ENCODE data around the gene IGSF3. TPM values are rescaled to one million over a fixed set of nuclear protein-coding genes. Genes with fewer than 3 reads are reported as not detected.
A peak's percentile ranks its signal among the peaks of the same experiment; 100 is the strongest.

Gene IGSF3
- total RNA-seq, 1 experiment from 2014 or later = 32.4 TPM

- TF ChIP-seq PREB (CRISPR knock-in tag; IDR thresholded peaks at IDR 0.05; ENCODE audit: borderline replicate concordance) (no peak), NFYB (CRISPR knock-in tag; conservative IDR thresholded peaks at IDR 0.05; ENCODE audit: low read depth) (no peak)
- TF ChIP-seq, protein P1, sequence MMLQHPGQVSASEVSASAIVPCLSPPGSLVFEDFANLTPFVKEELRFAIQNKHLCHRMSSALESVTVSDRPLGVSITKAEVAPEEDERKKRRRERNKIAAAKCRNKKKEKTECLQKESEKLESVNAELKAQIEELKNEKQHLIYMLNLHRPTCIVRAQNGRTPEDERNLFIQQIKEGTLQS (CRISPR knock-in tag; conservative IDR thresholded peaks at IDR 0.05) = no peak
These were observed 79.9 kb downstream of the IGSF3 start (continued) for GRCh38 chr1:116587501-116588227.

- CTCF ChIA-PET = interaction anchor here (1.5 to 5.0 kb wide), 2 partner anchors 13 to 86 kb away, joined by 3 to 30 read pairs; no protein-coding TSS in a partner anchor
- DNase-seq (ENCODE audit: low spot score) (no peak), ATAC-seq (peak; percentile 72)
- Mint-ChIP-seq H3K27ac (peak overlapping the region; percentile 52; the same call in 1 of the 2 replicates), H3K27me3 (ENCODE audit: low read depth) (no peaks in the 10 kb centered on the region), H3K9me3 (no peaks in the 10 kb centered on the region), H3K4me3 (no peak overlapping the region), H3K4me1 (peaks cover 20% of the 10 kb centered on the region), H3K36me3 (peaks cover 19% of the 10 kb centered on the region)
- POLR2A ChIA-PET = no interaction called here
- TF ChIP-seq RELA (CRISPR knock-in tag; IDR thresholded peaks at IDR 0.05; ENCODE audit: borderline replicate concordance) = no peak
- TF ChIP-seq FOXK1 (CRISPR knock-in tag; IDR thresholded peaks at IDR 0.05) = no peak
- no peak for TF ChIP-seq ARID4B (CRISPR knock-in tag; IDR thresholded peaks at IDR 0.05; ENCODE audit: borderline replicate concordance)
- no peak for TF ChIP-seq AFF4 (CRISPR knock-in tag; IDR thresholded peaks at IDR 0.05; ENCODE audit: borderline replicate concordance)
- TF ChIP-seq, protein P2, sequence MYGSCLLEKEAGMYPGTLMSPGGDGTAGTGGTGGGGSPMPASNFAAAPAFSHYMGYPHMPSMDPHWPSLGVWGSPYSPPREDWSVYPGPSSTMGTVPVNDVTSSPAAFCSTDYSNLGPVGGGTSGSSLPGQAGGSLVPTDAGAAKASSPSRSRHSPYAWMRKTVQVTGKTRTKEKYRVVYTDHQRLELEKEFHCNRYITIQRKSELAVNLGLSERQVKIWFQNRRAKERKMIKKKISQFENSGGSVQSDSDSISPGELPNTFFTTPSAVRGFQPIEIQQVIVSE (CRISPR knock-in tag; IDR thresholded peaks at IDR 0.05; ENCODE audit: borderline replicate concordance) = no peak
- no peak for TF ChIP-seq ZNF671 (CRISPR knock-in tag; IDR thresholded peaks at IDR 0.05)
- TF ChIP-seq, protein P3, sequence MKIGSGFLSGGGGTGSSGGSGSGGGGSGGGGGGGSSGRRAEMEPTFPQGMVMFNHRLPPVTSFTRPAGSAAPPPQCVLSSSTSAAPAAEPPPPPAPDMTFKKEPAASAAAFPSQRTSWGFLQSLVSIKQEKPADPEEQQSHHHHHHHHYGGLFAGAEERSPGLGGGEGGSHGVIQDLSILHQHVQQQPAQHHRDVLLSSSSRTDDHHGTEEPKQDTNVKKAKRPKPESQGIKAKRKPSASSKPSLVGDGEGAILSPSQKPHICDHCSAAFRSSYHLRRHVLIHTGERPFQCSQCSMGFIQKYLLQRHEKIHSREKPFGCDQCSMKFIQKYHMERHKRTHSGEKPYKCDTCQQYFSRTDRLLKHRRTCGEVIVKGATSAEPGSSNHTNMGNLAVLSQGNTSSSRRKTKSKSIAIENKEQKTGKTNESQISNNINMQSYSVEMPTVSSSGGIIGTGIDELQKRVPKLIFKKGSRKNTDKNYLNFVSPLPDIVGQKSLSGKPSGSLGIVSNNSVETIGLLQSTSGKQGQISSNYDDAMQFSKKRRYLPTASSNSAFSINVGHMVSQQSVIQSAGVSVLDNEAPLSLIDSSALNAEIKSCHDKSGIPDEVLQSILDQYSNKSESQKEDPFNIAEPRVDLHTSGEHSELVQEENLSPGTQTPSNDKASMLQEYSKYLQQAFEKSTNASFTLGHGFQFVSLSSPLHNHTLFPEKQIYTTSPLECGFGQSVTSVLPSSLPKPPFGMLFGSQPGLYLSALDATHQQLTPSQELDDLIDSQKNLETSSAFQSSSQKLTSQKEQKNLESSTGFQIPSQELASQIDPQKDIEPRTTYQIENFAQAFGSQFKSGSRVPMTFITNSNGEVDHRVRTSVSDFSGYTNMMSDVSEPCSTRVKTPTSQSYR (CRISPR knock-in tag; IDR thresholded peaks at IDR 0.05) = no peak
- no peak for TF ChIP-seq ZNF317 (CRISPR knock-in tag; IDR thresholded peaks at IDR 0.05; ENCODE audit: borderline replicate concordance, low read depth)
- no peak for TF ChIP-seq TEAD1 (CRISPR knock-in tag; IDR thresholded peaks at IDR 0.05)
- TF ChIP-seq, protein P4, sequence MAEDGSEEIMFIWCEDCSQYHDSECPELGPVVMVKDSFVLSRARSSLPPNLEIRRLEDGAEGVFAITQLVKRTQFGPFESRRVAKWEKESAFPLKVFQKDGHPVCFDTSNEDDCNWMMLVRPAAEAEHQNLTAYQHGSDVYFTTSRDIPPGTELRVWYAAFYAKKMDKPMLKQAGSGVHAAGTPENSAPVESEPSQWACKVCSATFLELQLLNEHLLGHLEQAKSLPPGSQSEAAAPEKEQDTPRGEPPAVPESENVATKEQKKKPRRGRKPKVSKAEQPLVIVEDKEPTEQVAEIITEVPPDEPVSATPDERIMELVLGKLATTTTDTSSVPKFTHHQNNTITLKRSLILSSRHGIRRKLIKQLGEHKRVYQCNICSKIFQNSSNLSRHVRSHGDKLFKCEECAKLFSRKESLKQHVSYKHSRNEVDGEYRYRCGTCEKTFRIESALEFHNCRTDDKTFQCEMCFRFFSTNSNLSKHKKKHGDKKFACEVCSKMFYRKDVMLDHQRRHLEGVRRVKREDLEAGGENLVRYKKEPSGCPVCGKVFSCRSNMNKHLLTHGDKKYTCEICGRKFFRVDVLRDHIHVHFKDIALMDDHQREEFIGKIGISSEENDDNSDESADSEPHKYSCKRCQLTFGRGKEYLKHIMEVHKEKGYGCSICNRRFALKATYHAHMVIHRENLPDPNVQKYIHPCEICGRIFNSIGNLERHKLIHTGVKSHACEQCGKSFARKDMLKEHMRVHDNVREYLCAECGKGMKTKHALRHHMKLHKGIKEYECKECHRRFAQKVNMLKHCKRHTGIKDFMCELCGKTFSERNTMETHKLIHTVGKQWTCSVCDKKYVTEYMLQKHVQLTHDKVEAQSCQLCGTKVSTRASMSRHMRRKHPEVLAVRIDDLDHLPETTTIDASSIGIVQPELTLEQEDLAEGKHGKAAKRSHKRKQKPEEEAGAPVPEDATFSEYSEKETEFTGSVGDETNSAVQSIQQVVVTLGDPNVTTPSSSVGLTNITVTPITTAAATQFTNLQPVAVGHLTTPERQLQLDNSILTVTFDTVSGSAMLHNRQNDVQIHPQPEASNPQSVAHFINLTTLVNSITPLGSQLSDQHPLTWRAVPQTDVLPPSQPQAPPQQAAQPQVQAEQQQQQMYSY (CRISPR knock-in tag; IDR thresholded peaks at IDR 0.05) = no peak
- TF ChIP-seq, protein P5, sequence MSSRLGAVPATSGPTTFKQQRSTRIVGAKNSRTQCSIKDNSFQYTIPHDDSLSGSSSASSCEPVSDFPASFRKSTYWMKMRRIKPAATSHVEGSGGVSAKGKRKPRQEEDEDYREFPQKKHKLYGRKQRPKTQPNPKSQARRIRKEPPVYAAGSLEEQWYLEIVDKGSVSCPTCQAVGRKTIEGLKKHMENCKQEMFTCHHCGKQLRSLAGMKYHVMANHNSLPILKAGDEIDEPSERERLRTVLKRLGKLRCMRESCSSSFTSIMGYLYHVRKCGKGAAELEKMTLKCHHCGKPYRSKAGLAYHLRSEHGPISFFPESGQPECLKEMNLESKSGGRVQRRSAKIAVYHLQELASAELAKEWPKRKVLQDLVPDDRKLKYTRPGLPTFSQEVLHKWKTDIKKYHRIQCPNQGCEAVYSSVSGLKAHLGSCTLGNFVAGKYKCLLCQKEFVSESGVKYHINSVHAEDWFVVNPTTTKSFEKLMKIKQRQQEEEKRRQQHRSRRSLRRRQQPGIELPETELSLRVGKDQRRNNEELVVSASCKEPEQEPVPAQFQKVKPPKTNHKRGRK (CRISPR knock-in tag; IDR thresholded peaks at IDR 0.05; ENCODE audit: borderline replicate concordance) = no peak
- no peak for TF ChIP-seq NFE2L1 (CRISPR knock-in tag; IDR thresholded peaks at IDR 0.05)
These were observed 80.8 kb downstream of the IGSF3 start for GRCh38 chr1:116586741-116587143.

Data from WTC11 (cell line).